ENCODE results near the gene STAG1. TPM values are rescaled to one million over a fixed set of nuclear protein-coding genes. Genes with fewer than 3 reads are reported as not detected.
A peak's percentile ranks its signal among the peaks of the same experiment; 100 is the strongest.

Gene STAG1
- total and polyA plus RNA-seq, 2 of the 13 experiments (the other 11 are each of a cell fraction or from before 2014, with no cell fraction given), result 6.2 to 25.9 TPM

- WGBS (ENCODE audit: low lambda C conversion rate), result 19% methylated on average over 11 of the region's 11 CpGs
- Histone ChIP-seq H3K36me3 (replicated peaks in 1 of 2; ENCODE audit: control insufficient read depth in 1 of 2, insufficient read depth in 2 of 2, low read length in 2 of 2) (no peaks in the 10 kb centered on the region; a peak in 1 of 5 replicates), H3K9me3 (ENCODE audit: low read length) (no peaks in the 10 kb centered on the region), H3K4me1 (ENCODE audit: insufficient read depth, low read length) (peaks cover 31% of the 10 kb centered on the region), H4K20me1 (ENCODE audit: insufficient read depth, low read length) (no peaks in the 10 kb centered on the region), H3K79me2 (ENCODE audit: insufficient read depth, low read length) (peaks cover 28% of the 10 kb centered on the region), H3K4me3 (replicated peaks in 1 of 3; ENCODE audit: insufficient read depth in 1 of 3, low read depth in 2 of 3, low read length in 3 of 3) (peak overlapping the region; percentile 61 to 86 (median 81)), H3K27ac (ENCODE audit: extremely low read length, insufficient read depth, low read length) (peak overlapping the region; percentile 97), H3K27me3 (ENCODE audit: control insufficient read depth in 1 of 2, insufficient read depth in 2 of 2, low read length in 2 of 2) (no peaks in the 10 kb centered on the region), H2AFZ (ENCODE audit: low read length) (peak overlapping the region; percentile 45), H3K9ac (ENCODE audit: insufficient read depth, low read depth, low read length) (peak overlapping the region; percentile 92), H3K4me2 (ENCODE audit: low read depth, low read length) (peak overlapping the region; percentile 94)
- 0 out of 2 replicates have a peak, but pooled peaks have one; percentile 56 for TF ChIP-seq ZNF383 (CRISPR knock-in tag; IDR thresholded peaks at IDR 0.05; ENCODE audit: borderline replicate concordance)
- no peak for TF ChIP-seq KDM2A (CRISPR knock-in tag; IDR thresholded peaks at IDR 0.05; ENCODE audit: borderline replicate concordance, low read depth)
- 0 out of 2 replicates have a peak, but pooled peaks have one; percentile 6 for TF ChIP-seq SIX1 (CRISPR knock-in tag; IDR thresholded peaks at IDR 0.05; ENCODE audit: borderline replicate concordance)
- TF ChIP-seq KAT7 (CRISPR knock-in tag; IDR thresholded peaks at IDR 0.05; ENCODE audit: borderline replicate concordance), result 0 out of 2 replicates have a peak, but pooled peaks have one; percentile 22
- peak; percentile 2; the same call in 1 of the 2 replicates for TF ChIP-seq ZNF317 (CRISPR knock-in tag; IDR thresholded peaks at IDR 0.05)
- 0 out of 2 replicates have a peak, but pooled peaks have one; percentile 12 for TF ChIP-seq ZNF678 (CRISPR knock-in tag; IDR thresholded peaks at IDR 0.05)
- TF ChIP-seq MAFG (CRISPR knock-in tag; IDR thresholded peaks at IDR 0.05), result no peak
- no peak for TF ChIP-seq CREB1 (IDR thresholded peaks at IDR 0.05)
- 0 out of 2 replicates have a peak, but pooled peaks have one; percentile 11 for TF ChIP-seq CREB1 (CRISPR knock-in tag; IDR thresholded peaks at IDR 0.05)
- TF ChIP-seq NR2C2 (CRISPR knock-in tag; IDR thresholded peaks at IDR 0.05; ENCODE audit: borderline replicate concordance), result no peak
- TF ChIP-seq PAX8 (CRISPR knock-in tag; IDR thresholded peaks at IDR 0.05; ENCODE audit: borderline replicate concordance), result no peak
- TF ChIP-seq GATA4 (IDR thresholded peaks at IDR 0.05; ENCODE audit: borderline replicate concordance, low read depth), result no peak
- TF ChIP-seq FOXO1 (CRISPR knock-in tag; IDR thresholded peaks at IDR 0.05), result no peak
- TF ChIP-seq, protein P1, sequence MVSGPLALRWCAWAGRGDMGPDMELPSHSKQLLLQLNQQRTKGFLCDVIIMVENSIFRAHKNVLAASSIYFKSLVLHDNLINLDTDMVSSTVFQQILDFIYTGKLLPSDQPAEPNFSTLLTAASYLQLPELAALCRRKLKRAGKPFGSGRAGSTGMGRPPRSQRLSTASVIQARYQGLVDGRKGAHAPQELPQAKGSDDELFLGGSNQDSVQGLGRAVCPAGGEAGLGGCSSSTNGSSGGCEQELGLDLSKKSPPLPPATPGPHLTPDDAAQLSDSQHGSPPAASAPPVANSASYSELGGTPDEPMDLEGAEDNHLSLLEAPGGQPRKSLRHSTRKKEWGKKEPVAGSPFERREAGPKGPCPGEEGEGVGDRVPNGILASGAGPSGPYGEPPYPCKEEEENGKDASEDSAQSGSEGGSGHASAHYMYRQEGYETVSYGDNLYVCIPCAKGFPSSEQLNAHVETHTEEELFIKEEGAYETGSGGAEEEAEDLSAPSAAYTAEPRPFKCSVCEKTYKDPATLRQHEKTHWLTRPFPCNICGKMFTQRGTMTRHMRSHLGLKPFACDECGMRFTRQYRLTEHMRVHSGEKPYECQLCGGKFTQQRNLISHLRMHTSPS (CRISPR knock-in tag; IDR thresholded peaks at IDR 0.05; ENCODE audit: low read depth), result no peak
- no peak for TF ChIP-seq ZXDC (CRISPR knock-in tag; IDR thresholded peaks at IDR 0.05)
- no peak for TF ChIP-seq YEATS2 (CRISPR knock-in tag; IDR thresholded peaks at IDR 0.05; ENCODE audit: borderline replicate concordance)
- no peak; the same call in 1 of the 2 replicates for TF ChIP-seq ZNF615 (CRISPR knock-in tag; IDR thresholded peaks at IDR 0.05; ENCODE audit: borderline replicate concordance)
- no peak for TF ChIP-seq MLLT10 (CRISPR knock-in tag; IDR thresholded peaks at IDR 0.05)
- TF ChIP-seq, protein P2, sequence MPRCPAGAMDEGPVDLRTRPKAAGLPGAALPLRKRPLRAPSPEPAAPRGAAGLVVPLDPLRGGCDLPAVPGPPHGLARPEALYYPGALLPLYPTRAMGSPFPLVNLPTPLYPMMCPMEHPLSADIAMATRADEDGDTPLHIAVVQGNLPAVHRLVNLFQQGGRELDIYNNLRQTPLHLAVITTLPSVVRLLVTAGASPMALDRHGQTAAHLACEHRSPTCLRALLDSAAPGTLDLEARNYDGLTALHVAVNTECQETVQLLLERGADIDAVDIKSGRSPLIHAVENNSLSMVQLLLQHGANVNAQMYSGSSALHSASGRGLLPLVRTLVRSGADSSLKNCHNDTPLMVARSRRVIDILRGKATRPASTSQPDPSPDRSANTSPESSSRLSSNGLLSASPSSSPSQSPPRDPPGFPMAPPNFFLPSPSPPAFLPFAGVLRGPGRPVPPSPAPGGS (CRISPR knock-in tag; IDR thresholded peaks at IDR 0.05), result no peak
- in situ Hi-C loops (cut with HindIII; ENCODE audit: extremely low pct_ligation_motif_present, low pct_unique_long_range_greater_than_20kb), result loop anchor here (10.0 kb wide), 2 partner anchors 359 to 679 kb away; no protein-coding TSS in a partner anchor
- CTCF ChIA-PET (ENCODE audit: low intra/inter-chr PET ratio, low total read pairs), result interaction anchor here (2.0 to 2.2 kb wide), 2 partner anchors 260 to 362 kb away, joined by 8 to 11 read pairs; no protein-coding TSS in a partner anchor
- intact Hi-C loops (cut with micrococcal nuclease; ENCODE audit: unreplicated experiment), result loop anchor here (1.0 to 10.0 kb wide), 5 partner anchors 109 to 559 kb away; partner anchors contain the start of genes MSL2 and NCK1
- FAIRE-seq (peak; percentile 59), DNase-seq (ENCODE audit: low spot score) (no peak), ATAC-seq (peak; percentile 5)
- POLR2A ChIA-PET, result interaction anchor here (1.0 to 3.6 kb wide), 16 partner anchors 13 to 557 kb away, joined by 3 to 41 read pairs (median 8); partner anchors contain the start of genes MSL2, NCK1 and PCCB
- BruUV-seq (replicated peaks), result TSS peak; percentile 85
Measured at GRCh38 chr3:136753326-136753939, 1.3 kb upstream of the STAG1 start.

All from HepG2 (cell line).